ENCODE results near the gene ACSM2B. TPM values are rescaled to one million over a fixed set of nuclear protein-coding genes. Genes with fewer than 3 reads are reported as not detected.
"Not testable (repeated sequence)": the region's sequence is repeated elsewhere in the genome, so short reads cannot be mapped to it uniquely, and the experiment has no call there.

ACSM2B gene
- total RNA-seq, 1 donor from 2014 or later = 0.34 TPM

GRCh38 chr16:20520103-20520502 lies 56.1 kb downstream of the ACSM2B start:
- no peak for DNase-seq

- DNase-seq = no peak
Observed at GRCh38 chr16:20519231-20519630, 56.9 kb downstream of the ACSM2B start.

GRCh38 chr16:20517149-20517548 lies 59.0 kb downstream of the ACSM2B start:
- DNase-seq = no peak

DNA sequence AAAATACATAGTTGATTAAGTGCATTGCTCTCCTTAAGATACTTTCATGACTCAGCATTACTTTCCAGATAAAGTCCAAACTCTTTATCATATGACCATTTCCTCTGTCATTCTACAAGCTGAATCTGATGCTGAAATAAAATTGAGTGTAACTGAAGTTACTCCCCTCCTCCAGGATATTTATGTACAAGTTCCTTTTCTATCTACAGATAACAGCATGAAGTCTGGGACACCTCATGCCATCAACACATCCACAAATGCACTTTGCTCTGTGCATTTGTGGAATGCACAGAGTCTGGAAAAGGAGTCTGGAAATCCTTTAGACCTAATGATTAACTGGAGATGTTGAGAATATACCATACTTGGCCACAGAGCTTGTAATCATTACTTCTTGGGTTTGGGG lies 60.5 kb downstream of the ACSM2B start:
- DNase-seq = no peak

- DNase-seq = no peak
Observed at GRCh38 chr16:20510323-20510722, 65.8 kb downstream of the ACSM2B start.

GRCh38 chr16:20507280-20507679 lies 68.9 kb downstream of the ACSM2B start:
- DNase-seq = no peak

GRCh38 chr16:20504418-20504817 lies 71.7 kb downstream of the ACSM2B start:
- DNase-seq = no peak

DNA sequence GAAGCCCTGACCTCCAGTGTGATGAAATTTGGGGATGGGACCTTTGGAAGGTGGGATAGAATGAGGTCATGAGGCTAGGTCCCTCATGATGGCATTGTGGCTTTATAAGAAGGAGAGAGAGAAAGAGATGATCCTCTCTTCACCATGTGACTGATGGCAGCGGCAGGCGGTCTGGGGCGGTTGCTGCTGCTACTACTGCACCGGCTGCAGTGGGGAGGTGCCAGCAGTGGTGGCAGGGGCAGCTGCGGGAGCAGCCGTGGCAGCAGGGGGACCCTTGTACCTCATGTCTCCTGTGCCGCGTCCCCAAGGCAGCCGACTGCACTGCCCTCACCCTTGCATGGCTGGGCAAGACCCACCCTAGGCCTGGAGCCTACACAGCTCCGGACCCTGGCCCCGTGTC lies 84.7 kb downstream of the ACSM2B start:
- not testable (repeated sequence) for DNase-seq

GRCh38 chr16:20490994-20491393 lies 85.2 kb downstream of the ACSM2B start:
- not testable (repeated sequence) for DNase-seq

Other genes starting within 250 kb of the ACSM2B start
- gene GP2, start 248.9 kb downstream of the ACSM2B start, total RNA-seq = not detected in 2 replicates
- not detected in 2 replicates for gene UMOD, start 223.7 kb downstream of the ACSM2B start, total RNA-seq
- not detected in 2 replicates for gene PDILT, start 171.6 kb downstream of the ACSM2B start, total RNA-seq
- 0.74 and 2.0 TPM in 2 replicates for gene ACSM5, start 166.8 kb downstream of the ACSM2B start, total RNA-seq
- under 0.01 TPM in 1 of 2 replicates, not detected in the other for gene ACSM2A, start 124.8 kb downstream of the ACSM2B start, total RNA-seq
- not detected in 2 replicates for gene ACSM1, start 121.3 kb upstream of the ACSM2B start, total RNA-seq
- 91.6 and 93.1 TPM in 2 replicates for gene THUMPD1, start 165.5 kb upstream of the ACSM2B start, total RNA-seq
- gene ACSM3, start 187.6 kb upstream of the ACSM2B start, total RNA-seq = under 0.01 and 0.23 TPM in 2 replicates
- gene ERI2, start 230.1 kb upstream of the ACSM2B start, total RNA-seq = 14.3 and 18.4 TPM in 2 replicates
- 5.0 and 6.5 TPM in 2 replicates for gene REXO5, start 230.2 kb upstream of the ACSM2B start, total RNA-seq

Data from dermis blood vessel endothelial cell (primary cell).